Lung microvascular endothelial cell (primary cell): ENCODE data around the gene MS4A8. TPM values are rescaled to one million over a fixed set of nuclear protein-coding genes. Genes with fewer than 3 reads are reported as not detected.

Experiments used
- DNase-seq, 2 donors: peaks; one replicate each; pipeline versions ENCODE4 v3.0.0 to v3.0.0-alpha.2; 2010; ENCODE audit warnings: low read depth in 2 of 2
- total RNA-seq: library from RNA; depleted of rRNA; stranded (reverse); fragments of >200 nt; gene quantifications from 2 replicates; pipeline ENCODE4 v1.2.1, GENCODE V29; 2014

Gene MS4A8
- total RNA-seq, 1 donor from 2014 or later: not detected

DNA sequence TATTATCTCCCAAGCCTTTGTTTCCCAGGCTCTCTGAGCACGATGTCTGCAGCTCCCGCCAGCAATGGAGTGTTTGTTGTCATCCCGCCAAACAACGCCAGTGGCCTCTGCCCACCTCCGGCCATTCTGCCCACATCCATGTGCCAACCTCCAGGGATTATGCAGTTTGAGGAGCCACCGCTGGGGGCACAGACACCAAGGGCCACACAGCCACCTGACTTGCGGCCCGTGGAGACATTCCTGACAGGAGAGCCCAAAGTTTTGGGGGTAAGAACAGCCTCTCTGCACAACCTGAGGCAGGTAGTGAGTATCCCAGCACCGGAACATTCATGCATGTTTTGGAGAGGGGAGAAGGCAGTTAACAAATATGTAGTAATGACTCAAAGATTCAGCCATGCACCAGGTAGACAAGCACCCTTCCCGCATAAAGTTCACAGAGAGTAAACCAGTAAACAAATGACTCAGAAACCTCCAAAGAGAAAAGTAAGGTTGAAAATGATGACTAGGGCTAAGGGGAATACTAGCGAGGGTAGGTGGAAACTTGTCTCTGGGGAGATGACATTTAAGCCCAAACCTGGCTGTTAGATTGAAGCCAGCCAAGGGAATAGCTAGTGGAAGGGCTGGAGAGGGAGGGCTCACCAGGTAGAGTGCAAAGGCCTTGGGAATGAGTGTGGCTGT, 64.4 kb downstream of the MS4A8 start:
- DNase-seq: no peak

DNA sequence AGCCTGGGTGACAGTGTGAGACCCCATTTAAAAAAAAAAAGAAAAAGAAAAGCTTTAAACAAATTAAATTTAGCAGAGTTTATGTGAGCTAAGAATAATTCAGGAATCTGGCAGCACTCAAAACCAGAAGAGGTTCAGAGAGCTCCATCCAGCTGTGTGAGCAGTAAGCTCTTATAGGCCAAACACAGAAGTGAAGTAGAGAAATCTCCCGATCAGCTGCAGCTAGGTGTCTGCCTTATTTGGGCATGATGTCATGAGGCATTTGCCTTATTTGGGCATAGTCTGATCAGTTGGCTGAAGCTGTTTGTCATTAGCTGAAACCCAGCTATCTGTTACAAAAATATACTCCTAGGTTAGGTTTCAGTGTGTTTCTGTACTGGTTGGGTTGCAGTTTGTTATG, 65.5 kb downstream of the MS4A8 start:
- peak in 1 of 2 donors; percentile 7 for DNase-seq

DNA sequence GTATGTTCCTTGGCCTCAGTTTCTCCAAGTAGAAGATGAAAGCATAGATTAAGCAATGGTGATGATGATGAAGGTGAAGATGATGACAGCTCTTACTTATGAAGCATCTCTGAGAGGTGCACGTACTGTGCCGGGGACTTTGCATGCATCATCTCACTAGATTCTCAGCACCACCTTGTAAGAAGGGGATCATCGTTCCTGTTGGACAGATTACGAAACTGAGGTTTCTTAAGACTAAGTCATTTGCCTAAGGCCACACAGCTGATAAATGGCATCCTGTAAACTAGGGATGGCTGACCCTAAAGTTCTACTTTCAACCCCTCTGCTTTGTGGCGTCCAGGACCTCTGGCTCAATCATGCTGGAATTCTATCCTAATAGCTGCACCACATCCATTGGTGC, 65.9 kb downstream of the MS4A8 start:
- no peak for DNase-seq

Other genes with a start within 250 kb of the MS4A8 start
- gene MS4A1, start 243.8 kb upstream of the MS4A8 start, total RNA-seq: not detected in 2 replicates
- not detected in 2 replicates for gene MS4A12, start 206.8 kb upstream of the MS4A8 start, total RNA-seq
- gene MS4A13, start 184.2 kb upstream of the MS4A8 start, total RNA-seq: not detected in 2 replicates
- gene MS4A18, start 25.1 kb downstream of the MS4A8 start, total RNA-seq: not detected in 2 replicates
- gene MS4A15, start 57.3 kb downstream of the MS4A8 start, total RNA-seq: not detected in 2 replicates
- not detected in 2 replicates for gene MS4A10, start 85.7 kb downstream of the MS4A8 start, total RNA-seq
- gene CCDC86, start 142.5 kb downstream of the MS4A8 start, total RNA-seq: 10.1 and 11.6 TPM in 2 replicates
- under 0.01 TPM in 1 of 2 replicates, not detected in the other for gene PTGDR2, start 156.3 kb downstream of the MS4A8 start, total RNA-seq
- not detected in 2 replicates for gene ZP1, start 167.9 kb downstream of the MS4A8 start, total RNA-seq
- gene PRPF19, start 207.0 kb downstream of the MS4A8 start, total RNA-seq: 44.6 and 47.1 TPM in 2 replicates
- 68.6 and 70.2 TPM in 2 replicates for gene TMEM109, start 214.5 kb downstream of the MS4A8 start, total RNA-seq
- gene TMEM132A, start 224.8 kb downstream of the MS4A8 start, total RNA-seq: 49.7 and 56.2 TPM in 2 replicates